GM21528 (cell line): Measurements from ENCODE around the gene ZFHX3.

ENCODE experiments used
- ATAC-seq: cut with Tn5 transposase; IDR thresholded peaks from one replicate; pipeline ENCODE4 v1.9.1; 2021; ENCODE audit warnings: mild to moderate bottlenecking, moderate library complexity; ENCODE audit not compliant: unreplicated experiment, low FRiP score

ZFHX3 gene

DNA sequence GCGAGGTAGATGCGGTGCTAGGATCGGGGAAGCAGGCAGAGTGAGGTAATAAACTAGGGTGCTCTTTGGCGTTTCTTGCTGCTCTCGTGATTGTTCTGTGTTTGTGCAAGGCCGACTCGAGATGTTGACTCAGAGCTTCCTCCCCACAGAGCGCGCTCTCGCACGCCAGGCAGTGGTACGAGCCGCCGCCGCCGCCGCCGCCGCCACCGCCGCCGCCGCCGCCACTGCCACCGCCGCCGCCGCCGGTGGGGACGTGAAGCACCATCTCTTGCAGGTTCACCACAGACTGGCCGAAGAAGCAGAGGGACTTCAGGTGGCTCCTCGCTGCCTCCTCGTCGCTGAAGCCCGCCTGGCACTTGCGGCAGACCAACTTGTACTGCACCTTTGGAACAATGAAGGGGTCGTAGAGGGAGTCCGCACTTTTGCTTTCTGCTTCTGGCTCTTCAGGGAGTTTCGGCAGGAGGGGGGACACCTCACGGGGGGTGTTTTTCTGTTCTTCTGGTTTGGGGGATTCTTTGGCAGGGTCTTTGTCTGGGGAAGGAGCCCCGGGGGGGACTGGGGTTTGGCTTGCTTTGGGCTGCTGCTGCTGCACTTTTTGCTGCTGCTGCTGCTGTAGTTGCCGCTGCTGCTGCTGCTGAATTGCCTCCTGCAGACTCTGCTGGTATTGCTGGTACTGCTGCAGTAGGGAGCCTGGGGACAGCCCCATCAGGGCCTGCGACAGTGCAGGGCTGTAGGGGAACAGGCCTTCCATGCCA lies 260.2 kb downstream of the ZFHX3 start:
- ATAC-seq, result peak; percentile 82

DNA sequence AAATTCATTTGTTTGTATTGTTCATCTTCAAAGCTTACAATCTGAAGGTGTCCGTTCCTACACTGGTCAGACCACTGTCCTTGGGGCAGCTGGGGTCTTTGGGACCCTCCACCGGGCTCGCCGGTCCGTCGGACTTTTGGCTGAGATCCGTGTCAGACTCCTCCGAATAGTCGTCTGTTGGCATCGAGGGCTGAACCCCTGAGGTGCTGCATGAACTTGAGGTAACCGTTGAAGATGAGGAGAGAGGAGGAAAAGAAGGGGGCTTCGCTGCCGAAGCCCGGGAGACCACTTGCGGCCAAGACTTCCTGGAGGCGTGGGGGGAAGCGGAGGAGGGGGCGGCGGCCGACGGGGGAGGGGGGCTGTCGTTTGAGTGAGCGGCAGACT lies 260.8 kb downstream of the ZFHX3 start:
- no peak for ATAC-seq

DNA sequence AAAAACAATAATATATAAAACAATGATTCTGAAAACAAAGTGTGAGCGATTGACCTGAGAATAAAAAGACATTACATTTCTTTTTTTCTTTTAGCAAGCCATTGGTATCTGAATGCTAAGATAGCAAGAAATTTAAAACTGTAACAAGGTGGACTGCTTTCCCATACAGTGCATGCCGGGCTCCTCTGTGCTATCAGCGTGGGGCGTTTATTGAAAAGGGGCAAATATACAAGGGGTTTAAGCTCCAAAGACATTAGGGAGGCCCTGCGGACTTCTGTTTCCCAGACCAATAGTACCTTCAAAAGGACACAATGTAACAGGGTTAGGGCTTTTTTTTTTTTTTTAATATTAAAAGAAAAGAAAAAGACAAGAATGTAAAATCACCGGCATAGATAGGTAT lies 261.3 kb downstream of the ZFHX3 start:
- no peak for ATAC-seq

DNA sequence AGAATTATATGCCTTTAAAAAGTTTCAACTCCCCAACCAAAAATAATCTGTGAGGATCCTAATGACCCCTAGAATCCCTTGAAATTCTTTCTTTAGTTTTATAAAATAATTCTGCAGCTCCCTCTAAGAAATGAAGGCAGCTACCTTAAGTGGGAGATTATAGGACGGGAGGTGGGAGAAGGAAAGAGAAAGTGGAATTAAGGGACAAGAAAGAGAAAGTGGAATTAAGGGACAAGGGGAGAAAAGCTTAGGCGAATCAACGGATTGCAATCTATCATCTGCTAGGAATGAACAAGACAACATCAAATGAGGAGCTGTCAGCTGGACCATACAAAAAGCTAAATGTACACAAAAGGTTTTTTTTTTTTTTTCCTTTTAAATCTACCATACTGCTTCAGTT lies 262.0 kb downstream of the ZFHX3 start:
- no peak for ATAC-seq

DNA sequence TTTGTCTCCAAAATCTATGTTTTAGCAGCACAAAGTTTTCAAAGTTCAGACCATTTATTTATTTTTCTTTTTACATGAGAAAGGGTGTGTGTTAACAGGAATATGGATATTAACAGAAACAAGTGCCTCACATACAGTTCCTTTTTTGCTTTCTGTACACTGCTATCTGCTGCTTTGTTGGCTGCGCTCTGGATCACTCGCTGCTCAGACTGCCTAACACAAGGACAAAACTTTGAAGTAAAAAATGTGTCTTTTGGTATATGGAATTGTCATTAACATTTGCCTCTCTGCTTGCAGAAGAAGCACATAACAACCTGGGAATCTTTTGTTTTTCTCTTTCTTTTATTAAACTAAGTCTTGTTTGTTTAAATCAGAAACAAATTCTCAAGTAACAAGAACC lies 262.8 kb downstream of the ZFHX3 start:
- no peak for ATAC-seq

DNA sequence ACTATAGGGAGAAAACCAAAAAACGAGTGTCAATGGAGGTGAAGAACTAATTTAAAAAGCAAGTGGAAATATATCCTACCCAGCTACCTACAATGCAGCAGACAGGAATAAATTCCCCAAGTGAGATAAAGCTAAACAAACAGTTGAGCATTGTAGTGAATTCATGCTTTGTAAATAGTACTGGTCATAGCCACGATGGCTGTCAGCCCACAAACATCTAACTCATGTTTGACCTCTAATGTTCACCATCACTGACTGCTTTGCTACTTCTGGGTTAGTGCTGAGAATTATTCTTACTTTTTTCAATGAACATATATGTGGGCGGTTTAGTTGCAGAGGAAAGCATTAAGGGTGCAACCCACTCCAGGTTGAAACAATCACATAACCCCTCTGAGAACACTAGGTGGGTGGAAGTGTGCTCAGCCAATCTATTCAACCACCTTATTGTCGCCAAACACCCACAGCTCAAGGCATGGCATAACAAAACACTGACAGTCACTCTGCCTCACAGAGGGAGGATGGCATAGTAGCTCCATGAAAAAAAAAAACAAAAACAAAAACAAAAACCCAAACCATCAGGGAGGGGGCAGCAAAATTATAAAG lies 264.1 kb downstream of the ZFHX3 start:
- ATAC-seq, result no peak

DNA sequence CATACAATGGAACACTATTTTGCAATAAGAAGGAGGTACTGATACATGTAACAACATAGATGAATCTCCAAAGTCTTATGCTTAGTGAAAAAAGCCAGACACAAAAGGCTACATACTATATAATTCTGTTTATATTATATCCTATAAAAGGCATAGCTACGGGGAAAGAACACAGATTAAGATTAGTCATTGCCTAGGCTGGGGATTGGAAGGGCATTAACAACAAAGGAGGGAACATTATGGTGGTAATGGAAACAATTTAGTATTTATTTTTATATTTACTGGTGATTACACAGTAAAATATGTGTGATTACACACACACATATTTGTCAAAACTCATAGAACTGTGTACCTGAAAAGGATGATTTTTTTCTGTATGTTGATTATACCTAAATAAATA lies 278.1 kb downstream of the ZFHX3 start:
- no peak for ATAC-seq

DNA sequence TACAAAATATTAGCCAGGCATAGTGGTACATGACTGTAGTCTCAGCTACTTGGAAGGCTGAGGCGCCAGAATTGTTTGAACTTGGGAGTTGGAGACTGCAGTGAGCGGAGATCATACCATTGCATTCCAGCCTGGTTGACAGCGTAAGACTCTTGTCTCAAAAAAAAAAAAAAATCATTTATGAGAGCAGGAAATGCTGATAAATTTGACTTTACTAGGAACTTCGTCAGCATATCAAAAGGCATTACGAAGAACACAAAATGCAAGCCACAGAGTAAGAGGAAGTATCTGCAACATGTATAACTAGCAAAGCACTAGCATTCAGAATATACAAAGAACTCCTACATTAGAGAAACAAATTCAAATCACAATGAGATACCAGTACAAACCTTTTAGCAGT lies 279.3 kb downstream of the ZFHX3 start:
- no peak for ATAC-seq

DNA sequence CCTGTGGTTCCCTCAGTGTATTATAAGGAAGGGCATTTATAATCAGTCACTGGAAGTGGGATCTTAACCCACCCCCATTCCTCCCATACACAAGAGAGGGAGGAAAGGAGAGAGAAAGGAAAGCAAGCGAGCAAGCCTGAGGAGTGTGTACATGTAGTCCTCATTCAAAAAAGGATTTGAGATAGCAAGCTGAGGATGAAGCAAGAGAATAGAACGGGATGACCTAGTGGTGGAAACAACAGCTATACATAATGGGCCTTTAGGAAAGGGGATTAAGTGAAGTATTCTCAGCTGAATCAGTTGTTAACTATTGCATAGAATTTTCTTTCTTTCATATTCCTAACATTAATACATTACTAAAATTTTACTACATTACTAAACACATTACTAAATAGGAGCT lies 281.4 kb downstream of the ZFHX3 start:
- ATAC-seq, result no peak

DNA sequence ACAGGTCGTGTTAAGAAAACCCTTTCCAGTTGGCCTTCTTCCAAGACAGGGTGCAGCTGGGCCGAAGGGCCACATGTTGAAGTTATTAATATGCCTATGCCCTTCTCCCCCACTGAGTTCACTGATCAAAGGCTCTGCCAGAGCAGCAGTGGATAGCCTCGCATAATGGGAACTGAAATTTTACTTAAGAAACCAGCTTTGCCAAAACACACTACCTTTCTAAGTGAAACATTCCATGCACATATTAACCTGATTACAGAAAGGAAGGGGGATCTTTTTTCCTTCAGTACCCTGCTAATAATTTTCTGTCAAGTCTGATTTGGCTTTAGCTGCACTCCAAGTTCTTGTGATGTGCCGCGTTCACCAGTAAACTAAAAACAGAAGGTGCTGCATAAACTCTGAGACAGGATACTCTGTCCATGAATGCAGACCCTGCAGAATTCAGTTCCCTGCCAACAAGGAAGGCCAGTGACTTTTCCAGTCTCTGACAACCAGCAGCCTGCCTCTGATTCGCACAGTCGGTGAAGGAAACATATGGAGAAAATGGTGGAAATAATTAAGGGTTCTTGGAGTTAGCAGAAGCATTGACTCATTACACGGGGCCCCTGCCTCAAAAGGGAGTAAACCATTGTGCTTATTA lies 283.8 kb downstream of the ZFHX3 start:
- ATAC-seq, result no peak

DNA sequence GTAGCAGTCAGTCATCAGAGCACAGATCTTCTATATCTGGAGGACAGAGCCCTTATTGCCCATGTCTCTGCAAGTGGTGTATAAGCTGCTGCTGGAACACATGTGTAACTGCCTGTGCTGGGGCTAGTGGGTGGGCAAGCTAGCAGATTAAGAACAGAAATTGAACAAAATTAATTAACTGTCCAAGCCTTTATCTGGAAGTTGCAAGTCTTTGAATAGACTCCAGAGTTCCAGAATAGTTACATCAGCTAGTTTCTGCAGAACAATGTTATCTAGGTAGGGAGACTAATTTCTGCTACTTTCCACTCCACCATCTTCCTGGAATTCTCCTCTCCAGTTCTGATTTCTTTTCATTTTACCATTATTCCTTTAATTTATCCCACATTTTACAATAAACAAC lies 287.3 kb downstream of the ZFHX3 start:
- ATAC-seq, result no peak

DNA sequence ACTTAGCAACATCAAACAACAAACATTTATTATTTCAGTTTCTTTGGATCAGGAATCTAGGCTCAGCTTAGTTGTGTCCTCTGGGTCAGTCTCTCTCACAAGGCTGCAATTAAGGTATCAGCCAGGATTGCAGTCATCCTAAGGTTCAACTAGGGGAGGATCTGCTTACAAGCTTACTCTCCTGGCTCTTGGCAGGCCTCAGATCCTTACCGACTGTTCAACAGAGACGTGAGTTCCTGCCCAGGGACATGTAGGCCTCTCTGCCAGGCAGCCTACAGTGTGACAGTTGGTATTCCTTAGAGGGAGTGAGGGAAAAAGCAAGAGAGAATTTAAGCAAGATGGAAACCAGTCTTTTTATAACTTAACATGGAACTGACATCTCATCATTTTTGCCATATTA lies 294.0 kb downstream of the ZFHX3 start:
- no peak for ATAC-seq

DNA sequence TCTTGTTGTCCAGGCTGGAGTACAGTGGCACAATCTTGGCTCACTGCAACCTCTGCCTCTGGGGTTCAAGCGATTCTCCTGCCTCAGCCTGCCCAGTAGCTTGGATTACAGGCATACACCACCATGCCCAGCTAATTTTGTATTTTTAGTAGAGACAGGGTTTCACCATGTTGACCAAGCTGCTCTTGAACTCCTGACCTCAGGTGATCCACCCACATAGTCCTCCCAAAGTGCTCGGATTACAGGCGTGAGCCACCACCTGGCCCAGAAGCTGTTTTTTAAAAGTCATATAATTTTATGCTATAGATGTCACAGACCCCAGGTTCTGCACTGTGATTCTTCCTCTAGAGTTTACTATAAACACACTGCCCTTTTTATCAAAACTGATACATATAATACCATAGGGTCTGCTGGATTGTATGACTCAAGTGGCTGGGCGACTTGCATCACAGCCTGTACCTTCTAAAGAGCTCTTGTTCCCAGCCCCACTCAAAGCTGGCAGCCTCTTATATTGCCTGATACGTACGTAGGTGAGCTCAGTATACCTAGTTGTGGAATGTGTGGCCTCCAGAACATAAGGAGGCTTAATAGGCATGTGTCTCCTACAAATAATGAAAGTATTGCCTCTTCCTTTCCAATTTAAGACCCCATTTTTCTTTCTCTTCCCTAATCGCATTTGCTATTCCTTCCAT lies 295.8 kb downstream of the ZFHX3 start:
- ATAC-seq, result no peak

DNA sequence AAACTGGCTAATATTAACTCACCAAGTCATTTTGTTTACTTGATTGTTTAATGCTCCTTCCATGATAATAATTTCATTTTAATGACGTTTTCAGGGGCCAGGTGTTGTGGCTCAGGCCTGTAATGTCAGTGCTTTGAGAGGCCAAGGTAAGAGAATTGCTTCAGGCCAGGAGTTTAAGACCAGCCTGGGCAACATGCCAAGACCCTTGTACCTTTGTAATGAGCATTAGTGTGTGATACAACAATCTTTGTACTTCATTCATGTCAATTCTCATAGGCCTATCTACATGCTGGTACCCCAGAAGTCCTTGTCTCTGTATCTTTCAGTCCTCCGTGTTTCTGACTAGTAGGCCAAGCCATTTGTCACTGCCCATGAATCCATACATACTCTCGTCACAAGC lies 296.9 kb downstream of the ZFHX3 start:
- no peak for ATAC-seq

DNA sequence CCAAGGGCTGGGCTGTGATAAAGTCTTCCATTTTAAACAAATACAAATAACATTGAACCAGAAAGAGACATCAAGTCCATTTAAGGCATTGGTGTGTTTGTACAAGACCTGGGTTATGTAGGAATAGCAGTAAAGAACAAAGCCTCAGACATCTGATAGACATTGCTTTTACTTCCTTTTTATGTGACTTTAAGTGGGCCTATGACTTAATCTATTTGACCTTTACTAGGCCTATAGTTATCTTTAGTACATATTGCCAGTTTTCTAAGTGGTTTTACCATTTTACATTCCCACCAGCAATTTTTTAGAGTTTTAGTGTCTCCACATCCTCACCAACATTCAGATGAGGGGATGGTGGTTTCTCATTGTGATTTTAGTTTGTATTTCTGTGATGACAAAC lies 298.8 kb downstream of the ZFHX3 start:
- no peak for ATAC-seq

DNA sequence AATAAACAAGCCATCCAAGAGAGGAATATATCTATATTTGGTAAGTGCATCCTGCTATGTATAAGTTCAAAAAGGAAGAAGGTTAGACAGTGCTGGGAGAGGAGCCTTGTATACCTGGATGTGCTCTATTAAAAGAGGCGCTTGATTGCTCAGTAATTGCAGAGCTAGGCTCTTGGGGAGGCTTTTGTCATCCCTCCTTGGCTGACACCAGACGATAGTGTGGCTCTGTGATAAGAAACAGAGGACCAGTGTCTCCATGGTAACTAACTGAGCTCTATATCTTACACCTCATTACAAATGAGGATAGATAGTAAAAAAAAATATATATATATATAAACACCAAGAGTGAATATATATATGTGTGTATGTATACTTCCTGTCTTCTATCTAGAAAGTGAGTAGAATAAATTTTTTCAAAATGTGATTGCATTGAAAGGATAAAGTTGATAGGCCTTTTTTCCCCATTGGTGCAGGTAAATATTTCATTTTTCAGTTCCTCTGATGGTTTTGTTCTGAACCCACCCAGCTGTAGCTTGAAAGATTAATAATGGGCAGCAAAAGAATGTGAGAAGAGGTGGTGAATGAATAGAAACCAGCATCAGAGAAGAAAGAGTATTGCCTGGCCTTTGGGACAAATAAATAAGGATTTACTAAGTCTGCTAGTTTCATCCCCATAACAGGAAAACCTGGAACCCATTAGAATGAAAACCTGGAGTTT lies 303.7 kb downstream of the ZFHX3 start:
- no peak for ATAC-seq

DNA sequence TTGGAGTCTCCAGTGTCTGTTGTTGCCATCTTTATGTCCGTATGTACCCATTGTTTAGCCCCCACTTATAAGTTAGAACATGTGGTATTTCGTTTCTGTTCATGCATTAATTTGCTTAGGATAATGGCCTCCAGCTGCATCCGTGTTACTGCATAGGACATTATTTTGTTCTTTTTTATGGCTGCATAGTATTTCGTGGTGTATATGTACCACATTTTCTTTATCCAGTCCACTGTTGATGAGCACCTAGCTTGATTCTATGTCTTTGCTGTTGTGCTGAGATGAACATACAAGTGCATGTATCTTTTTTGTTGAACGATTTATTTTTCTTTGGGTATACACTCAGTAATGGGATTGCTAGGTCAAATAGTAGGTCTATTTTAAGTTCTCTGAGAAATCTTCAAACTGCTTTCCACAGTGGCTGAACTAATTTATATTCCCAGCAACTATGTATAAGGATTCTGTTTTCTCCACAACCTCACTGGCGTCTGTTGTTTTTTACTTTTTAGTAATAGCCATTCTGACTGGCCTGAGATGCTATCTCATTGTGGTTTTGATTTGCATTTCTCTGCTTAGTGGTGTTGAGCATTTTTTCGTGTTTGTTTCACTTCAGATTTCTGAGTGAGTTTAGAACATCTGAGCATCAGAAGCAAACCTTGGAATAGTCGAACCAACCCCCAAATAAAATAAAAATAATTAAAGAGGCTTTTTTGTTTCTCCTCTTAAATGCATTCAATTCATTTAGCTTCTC lies 304.7 kb downstream of the ZFHX3 start:
- ATAC-seq, result peak; percentile 55

DNA sequence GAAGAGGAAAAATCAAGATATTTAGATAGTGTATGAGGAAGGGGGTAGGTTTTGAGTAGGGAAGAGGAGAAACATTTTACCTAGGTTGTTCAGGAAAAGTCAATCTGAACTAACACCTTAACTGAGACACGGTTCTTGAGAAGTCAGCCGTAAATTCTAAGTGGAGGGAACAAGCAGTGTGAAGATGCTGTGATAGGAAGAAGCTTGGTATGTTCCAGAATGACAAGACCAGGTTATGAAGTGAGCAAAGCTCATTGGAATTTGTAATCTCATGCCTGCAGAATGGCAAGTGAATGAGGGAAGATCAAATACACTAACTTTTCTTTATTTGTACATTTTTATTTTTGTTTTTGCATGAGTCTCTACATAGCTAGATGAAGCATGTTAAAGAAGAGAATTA lies 307.6 kb downstream of the ZFHX3 start:
- ATAC-seq, result no peak

DNA sequence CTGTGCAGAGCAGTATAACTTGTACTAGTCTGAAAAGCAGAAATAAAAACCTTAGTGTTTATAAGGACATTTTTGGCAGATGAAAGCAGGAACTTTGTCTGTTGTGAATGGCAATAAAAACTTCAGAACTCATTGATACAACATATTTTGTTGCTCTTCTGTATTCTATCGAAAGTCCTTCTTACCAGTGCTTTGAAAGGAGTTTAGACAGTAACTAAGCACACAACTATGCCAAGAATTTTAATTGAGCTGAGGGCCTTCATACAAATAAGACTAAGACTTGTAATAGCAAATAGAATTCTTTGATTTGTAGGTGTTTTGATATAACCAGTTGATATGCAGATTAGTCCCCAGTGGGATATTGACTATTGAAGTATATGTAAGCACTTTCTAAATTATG lies 308.4 kb downstream of the ZFHX3 start:
- ATAC-seq, result no peak

DNA sequence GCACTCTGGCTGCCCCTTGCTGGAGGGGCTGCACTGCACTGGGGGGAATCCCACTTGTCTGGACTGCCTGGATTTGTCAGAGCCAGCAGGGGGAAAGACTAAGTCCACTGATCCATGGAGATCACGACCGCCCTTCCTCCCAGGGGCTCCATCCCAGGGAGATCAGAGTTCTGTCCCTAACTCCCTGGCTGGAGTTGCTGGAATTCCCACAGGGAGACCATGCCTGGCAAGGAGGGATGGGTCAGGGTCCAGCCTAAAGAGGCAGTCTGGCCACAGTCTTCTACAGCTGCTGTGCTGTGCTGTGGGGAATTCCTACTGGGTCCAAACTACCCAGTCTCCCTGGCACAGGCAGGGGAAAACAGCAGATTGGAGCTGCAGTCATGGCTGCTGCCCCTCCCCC lies 311.9 kb downstream of the ZFHX3 start:
- ATAC-seq, result no peak
